GM12878 (cell line): ENCODE results near the gene NEGR1.

Experiments
- IRF4 ChIP-seq: IDR thresholded peaks from 2 replicates; pipeline ENCODE4 v1.6.1; 2011; ENCODE audit warnings: low read depth, low read length
- ZNF622 ChIP-seq: fragments of 450-650 bp; IDR thresholded peaks from 2 replicates; pipeline ENCODE4 v1.6.1; 2017; ENCODE audit warnings: mild to moderate bottlenecking, inconsistent platforms

DNA sequence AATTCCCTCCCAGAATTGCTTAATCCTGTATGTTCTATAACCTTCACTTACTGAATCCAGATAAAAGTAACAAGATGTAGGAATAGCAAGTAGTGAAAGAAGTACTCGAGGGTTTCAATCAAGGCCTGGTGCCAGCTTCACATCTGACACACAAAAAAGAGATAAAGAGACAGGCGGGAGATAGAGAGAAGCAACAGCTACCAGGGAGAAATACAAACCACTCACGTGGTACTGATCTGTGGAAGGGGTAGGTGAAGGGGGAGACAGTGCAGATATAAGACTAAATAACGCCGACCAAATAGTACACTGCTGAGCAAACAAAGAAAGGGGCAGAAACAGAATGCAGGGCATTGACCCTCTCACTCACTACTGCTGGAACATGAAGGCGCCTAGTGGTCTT lies 295.2 kb downstream of the NEGR1 start:
- no peak for TF ChIP-seq IRF4
- no peak for TF ChIP-seq ZNF622
